ENCODE data around the gene SPAG6. TPM values are rescaled to one million over a fixed set of nuclear protein-coding genes. Genes with fewer than 3 reads are reported as not detected.
"Not testable (repeated sequence)": the region's sequence is repeated elsewhere in the genome, so short reads cannot be mapped to it uniquely, and the experiment has no call there.

Gene SPAG6
- total RNA-seq, 6 experiments from 2014 or later: not detected

GRCh38 chr10:22344781-22345300 lies 455 bp upstream of the SPAG6 start:
- no peak for TF ChIP-seq CTCF (IDR thresholded peaks at IDR 0.05)
- Mint-ChIP-seq H3K36me3 (ENCODE audit: low read depth) (peaks cover 14% of the 10 kb centered on the region; the same call in 1 of the 2 replicates), H3K4me3 (no peak overlapping the region), H3K27ac (no peak overlapping the region), H3K4me1 (ENCODE audit: low read depth) (peaks cover 14% of the 10 kb centered on the region), H3K27me3 (ENCODE audit: insufficient read depth) (peaks cover 45% of the 10 kb centered on the region), H3K9me3 (peaks cover 4% of the 10 kb centered on the region; the same call in 1 of the 2 replicates)
- DNase-seq: no peak

GRCh38 chr10:22346096-22346661 lies 883 bp downstream of the SPAG6 start:
- no peak for TF ChIP-seq CTCF (IDR thresholded peaks at IDR 0.05)
- H3K4me3 Mint-ChIP-seq: no peak overlapping the region
- peaks cover 48% of the 10 kb centered on the region for H3K27me3 Mint-ChIP-seq (ENCODE audit: insufficient read depth)
- H3K9me3 Mint-ChIP-seq: peaks cover 4% of the 10 kb centered on the region; the same call in 1 of the 2 replicates
- peaks cover 14% of the 10 kb centered on the region; the same call in 1 of the 2 replicates for H3K36me3 Mint-ChIP-seq (ENCODE audit: low read depth)
- peaks cover 9% of the 10 kb centered on the region for H3K4me1 Mint-ChIP-seq (ENCODE audit: low read depth)
- H3K27ac Mint-ChIP-seq: no peak overlapping the region
- no peak for DNase-seq

GRCh38 chr10:22349755-22350154 lies 4.5 kb downstream of the SPAG6 start:
- DNase-seq: no peak
- peaks cover 2% of the 10 kb centered on the region; the same call in 1 of the 2 replicates for H3K9me3 Mint-ChIP-seq
- H3K4me1 Mint-ChIP-seq (ENCODE audit: low read depth): no peaks in the 10 kb centered on the region
- no peak overlapping the region for H3K27ac Mint-ChIP-seq
- H3K36me3 Mint-ChIP-seq (ENCODE audit: low read depth): peaks cover 12% of the 10 kb centered on the region; the same call in 1 of the 2 replicates
- peaks cover 27% of the 10 kb centered on the region for H3K27me3 Mint-ChIP-seq (ENCODE audit: insufficient read depth)
- no peak overlapping the region for H3K4me3 Mint-ChIP-seq
- TF ChIP-seq CTCF (IDR thresholded peaks at IDR 0.05): no peak

GRCh38 chr10:22351131-22351703 lies 5.9 kb downstream of the SPAG6 start:
- DNase-seq: no peak
- TF ChIP-seq CTCF (IDR thresholded peaks at IDR 0.05): no peak
- H3K4me3 Mint-ChIP-seq: no peak overlapping the region
- H3K27ac Mint-ChIP-seq: no peak overlapping the region
- no peaks in the 10 kb centered on the region for H3K4me1 Mint-ChIP-seq (ENCODE audit: low read depth)
- H3K36me3 Mint-ChIP-seq (ENCODE audit: low read depth): 0 out of 2 replicates have a peak, but pooled peaks cover 4% of the 10 kb centered on the region
- H3K27me3 Mint-ChIP-seq (ENCODE audit: insufficient read depth): peaks cover 18% of the 10 kb centered on the region
- no peaks in the 10 kb centered on the region for H3K9me3 Mint-ChIP-seq

- no peak overlapping the region for H3K4me3 Mint-ChIP-seq
- no peak for DNase-seq
- H3K9me3 Mint-ChIP-seq: no peaks in the 10 kb centered on the region
- no peaks in the 10 kb centered on the region for H3K4me1 Mint-ChIP-seq (ENCODE audit: low read depth)
- H3K27ac Mint-ChIP-seq: no peak overlapping the region
- TF ChIP-seq CTCF (IDR thresholded peaks at IDR 0.05): no peak
- H3K36me3 Mint-ChIP-seq (ENCODE audit: low read depth): no peaks in the 10 kb centered on the region
- H3K27me3 Mint-ChIP-seq (ENCODE audit: insufficient read depth): peaks cover 3% of the 10 kb centered on the region
Observed at GRCh38 chr10:22356324-22356873, 11.1 kb downstream of the SPAG6 start.

GRCh38 chr10:22357770-22358169 lies 12.5 kb downstream of the SPAG6 start:
- DNase-seq; H3K27me3 Mint-ChIP-seq (ENCODE audit: insufficient read depth); H3K36me3 Mint-ChIP-seq (ENCODE audit: low read depth); H3K27ac Mint-ChIP-seq; H3K4me3 Mint-ChIP-seq; H3K9me3 Mint-ChIP-seq; H3K4me1 Mint-ChIP-seq (ENCODE audit: low read depth): not testable (repeated sequence)

All from HFFc6 (cell line).